Naive B cell (primary cell): Measurements from ENCODE around the gene ADAT1. TPM values are rescaled to one million over a fixed set of nuclear protein-coding genes. Genes with fewer than 3 reads are reported as not detected.

Experiments
- ATAC-seq, 2 donors: fragments of 150-1000 bp; cut with Tn5 transposase; 2 replicates each; pipeline ENCODE4 v1.10.0; 2021; ENCODE audit warnings: low read depth in 2 of 2, mild to moderate bottlenecking in 2 of 2, moderate library complexity in 2 of 2
- DNase-seq: peaks from one replicate; pipeline ENCODE4 v3.0.0; 2022
- H3K27ac Mint-ChIP-seq, 6 donors: one replicate each; pipeline ENCODE4 v1.8.0; 2020 to 2022; ENCODE audit warnings: mild to moderate bottlenecking in 6 of 6, mixed read lengths in 6 of 6, moderate library complexity in 5 of 6, inconsistent platforms in 2 of 6
- H3K27me3 Mint-ChIP-seq, 3 donors: one replicate each; pipeline ENCODE4 v1.8.0; 2021 to 2022; ENCODE audit warnings: mixed read lengths in 3 of 3, mild to moderate bottlenecking in 1 of 3
- H3K36me3 Mint-ChIP-seq, 2 donors: one replicate each; pipeline ENCODE4 v1.8.0; 2020 to 2022; ENCODE audit warnings: mixed read lengths in 2 of 2, inconsistent platforms in 1 of 2, mild to moderate bottlenecking in 1 of 2
- H3K4me1 Mint-ChIP-seq, 3 donors: one replicate each; pipeline ENCODE4 v1.8.0; 2020 to 2022; ENCODE audit warnings: mixed read lengths in 3 of 3, inconsistent platforms in 1 of 3, mild to moderate bottlenecking in 1 of 3, moderate library complexity in 1 of 3
- H3K4me3 Mint-ChIP-seq, 8 donors: one replicate each; pipeline ENCODE4 v1.8.0; 2020 to 2022; ENCODE audit warnings: mild to moderate bottlenecking in 8 of 8, mixed read lengths in 8 of 8, moderate library complexity in 8 of 8, inconsistent platforms in 2 of 8
- H3K9me3 Mint-ChIP-seq, 7 donors: one replicate each; pipeline ENCODE4 v1.8.0; 2020 to 2022; ENCODE audit warnings: mixed read lengths in 7 of 7, mild to moderate bottlenecking in 5 of 7, inconsistent platforms in 2 of 7, moderate library complexity in 1 of 7
- polyA plus RNA-seq, 6 donors: library from polyadenylated mRNA; unstranded; fragments of 300-500 nt; fragmentation: Illumina TruSeq; gene quantifications; one replicate each; pipeline ENCODE4 v1.2.3, GENCODE V29; 2021; ENCODE audit warnings: low read depth in 6 of 6

The ADAT1 gene
- polyA plus RNA-seq, 6 donors from 2014 or later: 27.4 to 49.7 (median 39.2) TPM

DNA sequence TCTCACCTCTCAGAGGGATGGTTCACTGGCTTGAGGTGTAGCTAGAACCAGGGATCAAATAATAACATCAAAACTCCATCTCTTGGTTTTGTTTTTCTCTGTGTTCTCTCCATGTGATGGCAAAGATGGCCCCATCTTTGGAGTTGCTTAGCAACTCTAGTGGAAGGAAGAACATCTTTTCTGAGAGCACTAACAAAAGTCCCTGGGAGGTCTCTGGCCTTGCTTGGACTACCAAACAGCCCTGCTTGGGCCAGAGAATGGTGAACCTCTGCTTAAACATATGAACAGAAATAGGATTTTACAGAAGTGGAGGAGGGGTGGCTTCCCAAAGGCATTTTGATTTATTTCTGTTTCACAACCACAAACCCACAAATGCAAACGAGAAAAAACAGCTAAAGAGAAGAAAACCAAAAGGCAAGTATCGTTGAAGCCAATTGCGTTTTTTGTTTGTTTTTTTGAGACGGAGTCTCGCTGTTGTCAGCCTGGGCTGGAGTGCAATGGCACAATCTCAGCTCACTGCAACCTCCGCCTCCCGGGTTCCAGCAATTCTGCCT lies 43.7 kb downstream of the ADAT1 start:
- H3K27ac Mint-ChIP-seq: peak overlapping the region in 3 of 6 donors; percentile 45 to 56 (median 49)
- DNase-seq: no peak
- no peak overlapping the region for H3K4me3 Mint-ChIP-seq
- H3K9me3 Mint-ChIP-seq: no peaks in the 10 kb centered on the region
- peaks cover 22 to 38% (median 22%) of the 10 kb centered on the region in 3 donors for H3K4me1 Mint-ChIP-seq
- H3K27me3 Mint-ChIP-seq: no peaks in the 10 kb centered on the region
- ATAC-seq: no peak
- peaks cover 8 to 24% of the 10 kb centered on the region in 2 donors for H3K36me3 Mint-ChIP-seq

GRCh38 chr16:75578725-75579124 lies 44.4 kb downstream of the ADAT1 start:
- Mint-ChIP-seq H3K9me3 (no peaks in the 10 kb centered on the region), H3K27ac (peak overlapping the region in 3 of 6 donors; percentile 16 to 53 (median 45)), H3K4me1 (peaks cover 20 to 32% (median 21%) of the 10 kb centered on the region in 3 donors), H3K36me3 (peaks cover 13 to 24% of the 10 kb centered on the region in 2 donors), H3K27me3 (no peaks in the 10 kb centered on the region), H3K4me3 (no peak overlapping the region)
- ATAC-seq (no peak), DNase-seq (no peak)

GRCh38 chr16:75578212-75578611 lies 44.9 kb downstream of the ADAT1 start:
- Mint-ChIP-seq H3K4me1 (peaks cover 18 to 31% (median 20%) of the 10 kb centered on the region in 3 donors), H3K27ac (peak overlapping the region in 2 of 6 donors; percentile 30 to 45), H3K27me3 (no peaks in the 10 kb centered on the region), H3K9me3 (no peaks in the 10 kb centered on the region), H3K4me3 (no peak overlapping the region), H3K36me3 (peaks cover 18 to 24% of the 10 kb centered on the region in 2 donors)
- ATAC-seq (no peak), DNase-seq (no peak)

GRCh38 chr16:75576384-75576811 lies 46.7 kb downstream of the ADAT1 start:
- peak in 1 of 2 donors; percentile 39 for ATAC-seq
- H3K36me3 Mint-ChIP-seq: peaks cover 21 to 24% of the 10 kb centered on the region in 2 donors
- no peaks in the 10 kb centered on the region for H3K9me3 Mint-ChIP-seq
- peaks cover 17 to 39% (median 26%) of the 10 kb centered on the region in 3 donors for H3K4me1 Mint-ChIP-seq
- DNase-seq: no peak
- H3K4me3 Mint-ChIP-seq: no peak overlapping the region
- H3K27ac Mint-ChIP-seq: peak overlapping the region in 3 of 6 donors; percentile 29 to 63 (median 42)
- H3K27me3 Mint-ChIP-seq: no peaks in the 10 kb centered on the region

DNA sequence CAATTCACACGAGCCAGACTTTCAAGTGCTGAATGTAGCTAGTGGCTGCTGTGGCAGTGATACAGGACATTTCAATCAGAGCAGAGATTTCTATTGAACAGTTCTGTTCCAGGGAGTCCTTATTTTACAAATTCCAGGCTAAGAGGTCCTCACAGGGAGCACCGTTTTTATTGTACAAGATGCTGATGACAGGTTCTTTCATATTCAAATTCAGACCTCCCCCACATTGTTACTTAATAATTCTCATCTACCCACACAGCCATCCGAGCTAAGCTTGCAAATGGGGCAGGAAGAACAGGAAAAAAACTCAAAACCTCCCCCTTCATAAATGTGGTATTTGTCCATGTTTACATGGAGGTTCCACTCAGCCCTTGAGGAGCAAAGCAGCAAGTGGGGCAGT lies 47.1 kb downstream of the ADAT1 start:
- no peaks in the 10 kb centered on the region for H3K27me3 Mint-ChIP-seq
- ATAC-seq: no peak
- H3K27ac Mint-ChIP-seq: peak overlapping the region in 3 of 6 donors; percentile 23 to 63 (median 42)
- H3K9me3 Mint-ChIP-seq: no peaks in the 10 kb centered on the region
- peaks cover 21 to 24% of the 10 kb centered on the region in 2 donors for H3K36me3 Mint-ChIP-seq
- DNase-seq: no peak
- H3K4me1 Mint-ChIP-seq: peaks cover 17 to 41% (median 26%) of the 10 kb centered on the region in 3 donors
- peak overlapping the region in 1 of 8 donors; percentile 59 for H3K4me3 Mint-ChIP-seq

DNA sequence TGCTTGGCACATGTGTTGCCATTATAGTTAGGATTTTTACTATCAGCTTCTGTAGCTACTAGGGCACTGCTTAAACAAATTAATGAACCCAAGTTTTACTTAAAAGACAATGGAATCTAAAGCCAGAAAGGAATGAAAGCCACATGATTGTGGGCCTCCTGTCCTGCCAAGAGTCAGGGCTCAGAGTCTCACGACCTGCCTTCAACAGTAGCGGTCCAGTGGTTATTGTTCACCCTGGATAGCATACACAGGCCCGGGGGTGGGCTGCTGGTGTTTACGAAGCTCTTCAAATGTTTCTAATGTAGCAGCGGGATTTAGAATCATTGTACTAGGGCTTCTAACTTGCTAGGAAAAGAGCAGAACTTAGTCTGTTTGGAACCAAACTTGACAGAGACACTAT lies 49.1 kb downstream of the ADAT1 start:
- Mint-ChIP-seq H3K36me3 (peaks cover 18 to 27% of the 10 kb centered on the region in 2 donors), H3K4me1 (peaks cover 31 to 46% (median 33%) of the 10 kb centered on the region in 3 donors), H3K9me3 (no peaks in the 10 kb centered on the region), H3K4me3 (no peak overlapping the region), H3K27ac (peak overlapping the region in 3 of 6 donors; percentile 12 to 98 (median 38)), H3K27me3 (no peaks in the 10 kb centered on the region)
- ATAC-seq: no peak
- DNase-seq: no peak

GRCh38 chr16:75572864-75573542 lies 50.1 kb downstream of the ADAT1 start:
- Mint-ChIP-seq H3K27me3 (no peaks in the 10 kb centered on the region), H3K36me3 (peaks cover 13 to 22% of the 10 kb centered on the region in 2 donors), H3K4me3 (peak overlapping the region in 1 of 8 donors; percentile 66), H3K4me1 (peaks cover 26 to 49% (median 39%) of the 10 kb centered on the region in 3 donors), H3K9me3 (no peaks in the 10 kb centered on the region), H3K27ac (peak overlapping the region in 4 of 6 donors; percentile 3 to 98 (median 62))
- DNase-seq (no peak), ATAC-seq (no peak)

DNA sequence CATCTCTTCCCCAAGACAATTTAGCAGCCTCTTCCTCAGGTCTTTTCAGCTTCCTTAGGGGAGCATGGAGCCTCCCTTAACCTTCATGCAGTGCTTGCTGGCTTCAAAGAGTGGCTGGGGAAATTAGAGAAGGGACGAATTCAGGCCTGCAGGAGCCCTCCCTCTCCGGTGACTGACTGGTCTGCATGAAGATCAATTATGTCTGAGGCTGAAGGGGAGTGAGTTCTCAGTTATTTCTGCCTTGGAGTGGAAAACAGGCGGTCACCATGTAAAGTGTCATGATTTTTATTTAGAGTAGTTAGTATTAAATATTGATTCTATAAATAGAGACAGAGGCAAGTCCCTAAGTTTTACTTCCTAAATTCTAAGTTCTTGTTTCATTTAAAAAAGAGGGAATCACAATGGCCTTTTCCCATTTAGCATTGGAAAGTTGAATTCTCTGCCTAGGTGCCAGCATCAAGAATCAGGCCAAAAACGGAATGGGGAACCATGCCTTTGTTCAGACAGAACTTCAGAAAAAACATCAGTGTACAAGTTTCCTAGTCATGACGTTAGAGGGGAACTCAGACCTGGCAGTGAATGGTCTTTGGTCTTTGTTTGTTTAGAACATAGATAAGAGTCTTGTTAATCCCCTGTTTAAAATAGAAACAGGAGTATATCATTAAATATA lies 52.5 kb downstream of the ADAT1 start:
- peak overlapping the region; percentile 92 to 98 (median 95) for H3K27ac Mint-ChIP-seq
- peak; percentile 53 for DNase-seq
- no peaks in the 10 kb centered on the region for H3K27me3 Mint-ChIP-seq
- no peaks in the 10 kb centered on the region for H3K9me3 Mint-ChIP-seq
- H3K4me3 Mint-ChIP-seq: peak overlapping the region; percentile 10 to 85 (median 60)
- peaks cover 5 to 13% of the 10 kb centered on the region in 2 donors for H3K36me3 Mint-ChIP-seq
- H3K4me1 Mint-ChIP-seq: peaks cover 35 to 58% (median 44%) of the 10 kb centered on the region in 3 donors
- peak; percentile 52 to 57 for ATAC-seq

GRCh38 chr16:75567911-75568310 lies 55.2 kb downstream of the ADAT1 start:
- Mint-ChIP-seq H3K27ac (peak overlapping the region in 3 of 6 donors; percentile 56 to 98 (median 69)), H3K27me3 (peaks cover 0 to 7% (median 6%) of the 10 kb centered on the region in 3 donors), H3K4me1 (peaks cover 35 to 69% (median 53%) of the 10 kb centered on the region in 3 donors), H3K36me3 (peaks cover under 1 to 5% of the 10 kb centered on the region in 2 donors), H3K4me3 (peak overlapping the region in 7 of 8 donors; percentile 41 to 100 (median 87)), H3K9me3 (no peaks in the 10 kb centered on the region)
- ATAC-seq (no peak), DNase-seq (no peak)

- Mint-ChIP-seq H3K27ac (peak overlapping the region; percentile 49 to 98 (median 84)), H3K4me3 (peak overlapping the region; percentile 80 to 100 (median 94)), H3K27me3 (peaks cover 0 to 14% (median 10%) of the 10 kb centered on the region in 3 donors)
These were observed 56.3 kb downstream of the ADAT1 start for GRCh38 chr16:75566758-75567255.

GRCh38 chr16:75566040-75566757 lies 56.9 kb downstream of the ADAT1 start, which contains the start of gene GABARAPL2:
GABARAPL2 (plus strand) TSS chr16:75566379; CDS start chr16:75566487, 108 bp downstream.
- H3K4me3 Mint-ChIP-seq: peak within 1 kb of the TSS; percentile 87 to 100 (median 94)
- DNase-seq (peak; percentile 97), ATAC-seq (peak; percentile 42 to 64)
- H3K36me3 Mint-ChIP-seq: peaks cover 0 to 5% of the 10 kb centered on the region in 2 donors
- H3K4me1 Mint-ChIP-seq: peaks cover 35 to 55% (median 48%) of the 10 kb centered on the region in 3 donors
- no peaks in the 10 kb centered on the region for H3K9me3 Mint-ChIP-seq
- H3K27ac Mint-ChIP-seq: peak within 1 kb of the TSS; percentile 98 to 100 (median 100)
- peaks cover 0 to 14% (median 10%) of the 10 kb centered on the region in 3 donors for H3K27me3 Mint-ChIP-seq

More at GRCh38 chr16:75566758-75567255, 56.3 kb downstream of the ADAT1 start:
- Mint-ChIP-seq H3K9me3 (no peaks in the 10 kb centered on the region), H3K36me3 (peaks cover 0 to 5% of the 10 kb centered on the region in 2 donors), H3K4me1 (peaks cover 35 to 58% (median 48%) of the 10 kb centered on the region in 3 donors)
- ATAC-seq: no peak
- DNase-seq: no peak

DNA sequence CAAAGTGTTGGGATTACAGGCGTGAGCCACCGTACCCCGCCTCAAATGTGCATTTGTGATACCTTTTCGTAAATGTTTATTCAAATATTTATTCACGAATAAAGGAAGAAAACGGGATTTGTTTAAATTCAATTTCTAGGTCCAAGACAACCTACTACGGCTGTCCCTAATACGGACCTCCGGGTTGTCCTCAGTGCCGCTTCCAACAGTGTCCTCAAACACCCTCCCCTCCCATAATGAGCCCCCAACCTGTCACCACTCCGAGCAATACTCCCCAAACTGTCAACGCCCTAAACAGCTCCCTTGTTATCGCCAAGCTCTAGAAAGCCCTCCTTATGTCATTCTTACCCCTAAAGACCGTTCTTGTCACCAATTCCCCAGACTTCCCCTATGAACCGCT lies 57.4 kb downstream of the ADAT1 start:
- peak overlapping the region; percentile 87 to 100 (median 94) for H3K4me3 Mint-ChIP-seq
- ATAC-seq (peak in 1 of 2 donors; percentile 69), DNase-seq (no peak)
- no peaks in the 10 kb centered on the region for H3K9me3 Mint-ChIP-seq
- H3K27me3 Mint-ChIP-seq: peaks cover 0 to 14% (median 10%) of the 10 kb centered on the region in 3 donors
- peaks cover 34 to 51% (median 48%) of the 10 kb centered on the region in 3 donors for H3K4me1 Mint-ChIP-seq
- H3K36me3 Mint-ChIP-seq: peaks cover 0 to 4% of the 10 kb centered on the region in 2 donors
- peak overlapping the region; percentile 98 to 100 (median 100) for H3K27ac Mint-ChIP-seq
